Frontal cortex (tissue), 4 donors: ENCODE results near the gene TEX19. TPM values are rescaled to one million over a fixed set of nuclear protein-coding genes. Genes with fewer than 3 reads are reported as not detected.
"Not testable (repeated sequence)": the region's sequence is repeated elsewhere in the genome, so short reads cannot be mapped to it uniquely, and the experiment has no call there.

Experiments
- DNase-seq, 2 donors: peaks; one replicate each; pipeline ENCODE4 v3.0.0; 2012; ENCODE audit warnings: low spot score in 2 of 2
- FAIRE-seq: peaks from 2 replicates; lab custom pipeline; 2012; peaks lifted over from hg19 to GRCh38; lab: Jason Lieb, UNC
- total RNA-seq: library from RNA; depleted of rRNA; stranded (reverse); fragments of >200 nt; gene quantifications from one replicate; pipeline ENCODE4 v1.2.3, GENCODE V29; 2014
- donor health status: control.
- donor health status: control.
- donor health status: control.

Gene TEX19
- total RNA-seq, 1 donor from 2014 or later, result not detected

DNA sequence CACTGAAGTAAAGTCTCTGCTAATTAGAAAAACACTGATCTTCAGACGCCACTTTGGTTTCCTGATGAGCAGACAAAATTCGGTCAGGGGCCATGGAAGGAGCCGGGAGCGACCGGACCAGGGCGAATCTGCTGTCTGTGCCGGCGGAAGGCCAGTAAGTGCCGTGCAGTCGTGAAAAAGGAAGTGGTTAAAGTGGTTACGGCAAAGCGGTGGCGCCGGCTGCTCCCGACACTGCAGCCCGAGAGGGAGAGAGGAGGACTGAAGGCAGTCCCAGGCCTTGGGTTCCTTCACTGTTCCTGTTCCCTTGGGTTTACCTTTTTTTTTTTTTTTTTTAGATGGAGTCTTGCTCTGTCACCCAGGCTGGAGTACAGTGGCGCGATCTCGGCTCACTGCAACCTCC, 41.8 kb downstream of the TEX19 start:
- DNase-seq, result peak in 1 of 2 donors; percentile 57

DNA sequence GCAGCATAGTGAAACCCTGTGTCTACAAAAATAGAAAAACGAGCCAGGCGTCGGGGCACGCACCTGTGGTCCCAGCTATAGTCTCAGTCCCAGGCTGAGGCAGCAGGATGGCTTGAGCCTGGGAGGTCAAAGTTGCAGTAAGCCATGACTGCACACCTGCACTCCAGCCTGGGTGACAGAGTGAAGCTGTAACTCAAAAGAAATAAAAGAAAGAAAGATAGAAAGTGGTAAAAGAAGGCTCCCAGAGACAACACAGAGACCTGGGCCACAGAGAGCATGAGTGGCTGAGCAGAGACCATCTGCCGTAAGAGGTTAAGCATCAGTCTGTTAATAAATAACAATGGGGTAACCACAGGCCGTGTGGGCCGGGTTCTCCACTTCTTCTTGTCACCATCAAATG, 43.8 kb downstream of the TEX19 start:
- FAIRE-seq (no peak), DNase-seq (no peak)

More for the DNA sequence above, 41.8 kb downstream of the TEX19 start:
- FAIRE-seq, result no peak

DNA sequence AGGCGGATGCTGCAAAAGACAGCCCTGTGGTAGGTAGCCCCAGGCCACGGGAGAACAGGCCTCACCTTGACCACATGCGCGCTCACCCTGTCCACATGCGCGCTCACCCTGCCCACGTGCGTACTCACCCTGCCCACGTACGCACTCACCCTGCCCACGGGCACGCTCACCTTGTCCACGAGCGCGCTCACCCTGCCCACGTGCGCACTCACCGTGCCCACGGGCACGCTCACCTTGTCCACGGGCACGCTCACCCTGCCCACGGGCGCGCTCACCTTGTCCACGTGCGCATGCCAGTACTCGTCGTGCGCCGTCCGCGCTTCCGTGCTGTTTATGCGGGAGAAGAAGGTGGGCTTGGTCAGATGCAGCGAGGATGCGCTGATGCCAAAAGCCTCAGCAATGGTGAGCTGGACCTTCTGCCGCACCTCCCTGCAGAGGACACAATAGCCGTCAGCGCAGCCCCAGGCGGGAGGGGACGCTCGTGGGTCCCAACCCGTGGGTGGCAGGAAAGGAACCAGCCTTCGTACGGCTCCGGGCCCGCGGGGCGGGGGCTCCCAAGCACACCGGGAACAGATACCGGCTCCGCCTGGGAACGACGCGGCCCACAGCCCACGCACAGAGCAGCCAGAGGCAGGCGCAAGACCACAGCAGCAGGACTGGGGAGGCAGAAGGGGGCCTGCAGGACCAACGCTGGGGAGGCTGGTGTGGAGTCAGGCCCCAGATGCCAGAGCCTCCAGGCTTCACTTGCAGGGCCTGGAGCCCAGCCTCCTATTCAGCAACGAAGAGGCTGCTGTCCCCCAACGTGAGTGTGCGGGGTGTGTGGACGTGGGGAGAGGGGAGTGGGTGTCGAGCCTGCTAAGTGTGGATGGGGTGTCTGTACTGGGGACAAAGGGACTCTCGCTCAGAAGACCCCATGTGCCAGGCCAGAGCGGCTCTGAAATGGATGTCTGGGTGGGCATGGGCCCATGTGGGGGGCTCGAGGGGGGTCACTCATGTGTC, 44.9 kb downstream of the TEX19 start:
- DNase-seq (no peak), FAIRE-seq (no peak)

DNA sequence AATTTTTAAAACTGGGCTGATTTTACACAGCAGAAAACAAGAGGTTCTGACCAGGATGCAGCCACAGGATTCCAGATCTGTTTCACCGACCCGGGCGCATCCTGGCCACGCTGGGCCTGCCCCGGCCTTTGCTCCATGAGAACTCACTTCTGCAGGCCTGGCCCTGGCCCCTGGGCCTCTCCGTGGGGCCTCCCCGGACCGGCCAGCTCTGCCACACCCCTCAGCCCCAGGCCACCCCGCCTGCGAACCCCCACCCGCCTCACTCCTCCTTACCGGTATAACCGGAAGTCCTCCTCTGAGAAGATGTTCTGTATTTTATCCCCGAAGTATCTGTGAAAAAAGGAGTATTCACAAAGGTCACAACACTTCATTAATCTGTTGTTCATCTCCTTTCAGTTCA, 46.0 kb downstream of the TEX19 start:
- DNase-seq, result no peak
- FAIRE-seq, result no peak

DNA sequence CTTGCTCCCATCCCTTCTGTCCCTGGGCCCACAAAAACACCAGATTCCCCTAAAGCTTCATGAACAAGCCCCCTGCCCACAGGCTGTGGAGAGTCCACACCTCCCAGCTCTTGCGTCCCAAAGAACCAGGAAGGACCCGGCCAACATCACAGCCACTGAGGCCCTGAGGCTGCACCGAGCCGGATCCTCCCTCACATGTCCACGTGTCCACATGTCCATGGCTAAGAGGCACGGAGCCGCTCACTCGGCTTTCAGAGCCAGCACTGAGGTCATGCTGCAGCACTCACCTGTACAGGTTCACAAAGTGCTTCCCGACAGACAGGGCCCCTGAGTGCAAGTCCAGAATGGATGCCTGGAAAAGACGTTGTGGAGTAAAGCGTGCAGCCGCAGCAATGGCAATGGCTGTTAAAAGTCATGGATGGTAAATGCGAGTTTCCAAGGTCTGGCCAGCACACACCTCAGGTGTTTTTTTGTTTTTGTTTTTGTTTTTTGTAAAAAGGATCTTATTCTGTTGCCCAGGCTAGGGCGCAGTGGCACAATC, 47.2 kb downstream of the TEX19 start:
- FAIRE-seq, result no peak
- DNase-seq, result no peak

DNA sequence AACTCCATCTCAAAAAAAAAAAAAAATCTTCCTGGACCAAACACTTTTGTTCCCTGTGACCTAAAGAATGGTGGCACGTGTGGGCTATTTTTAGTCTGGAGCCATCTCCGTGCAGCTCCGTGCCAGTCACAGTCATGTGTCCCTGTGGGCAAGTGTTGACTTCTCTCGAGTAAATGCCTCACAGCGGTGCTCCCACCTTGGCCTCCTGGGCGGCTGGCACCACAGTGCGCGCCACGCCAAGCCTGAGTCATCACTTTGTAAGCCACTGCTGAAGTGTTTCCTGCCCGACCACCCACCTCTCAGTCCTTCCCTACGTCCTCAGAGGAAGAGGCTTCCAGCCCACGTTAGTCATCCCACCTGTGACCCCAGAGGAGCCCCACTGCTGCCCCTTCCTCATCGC, 48.2 kb downstream of the TEX19 start:
- no peak for FAIRE-seq
- no peak for DNase-seq

DNA sequence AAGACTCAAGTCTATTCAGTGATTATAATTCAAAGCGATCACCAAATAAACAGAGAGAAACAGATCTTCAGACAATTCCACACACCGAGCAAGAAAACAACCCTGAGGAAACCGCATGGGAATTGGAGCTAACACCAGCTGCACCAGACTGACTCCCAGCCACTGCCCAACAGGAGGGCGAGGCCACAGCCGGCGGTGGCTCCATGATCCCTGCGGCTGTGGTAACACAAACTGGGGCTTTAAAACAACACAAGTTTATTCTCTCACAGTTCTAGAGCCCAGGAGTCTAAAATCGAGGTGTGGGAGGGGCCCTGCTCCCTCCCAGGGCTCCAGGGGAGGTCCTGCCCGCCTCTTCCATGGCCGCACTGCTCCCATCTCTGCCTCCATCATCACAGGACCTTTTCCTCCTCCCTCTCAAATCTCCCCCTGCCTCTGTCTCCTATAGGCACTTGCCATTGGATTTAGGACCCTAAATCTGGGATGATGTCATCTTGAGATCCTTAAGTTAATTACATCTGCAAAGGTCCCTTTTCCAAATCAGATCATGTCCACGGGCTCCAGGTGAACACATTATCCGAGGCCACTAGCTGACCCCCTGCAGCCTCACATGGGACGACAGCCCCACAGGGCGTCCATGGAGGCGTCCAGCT, 49.4 kb downstream of the TEX19 start:
- FAIRE-seq (no peak), DNase-seq (no peak)

DNA sequence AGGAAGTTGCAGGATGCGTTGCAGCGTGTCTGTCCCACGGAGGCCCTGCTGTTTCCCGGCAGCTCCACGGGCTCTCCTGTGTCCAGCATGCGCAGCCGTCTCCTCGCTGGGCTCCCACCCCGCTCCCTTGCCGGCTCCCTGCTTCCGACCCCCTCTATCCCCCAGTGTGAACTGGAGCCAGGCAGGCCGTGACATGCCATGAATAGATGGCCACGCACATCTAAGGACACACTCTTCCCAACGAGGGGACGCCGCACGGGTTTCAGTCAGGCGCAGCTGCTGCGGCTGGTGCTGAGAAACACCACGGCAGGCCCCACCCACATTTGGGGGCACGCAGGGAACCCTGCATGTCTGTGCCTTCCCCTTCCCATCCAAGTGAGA, 49.9 kb downstream of the TEX19 start:
- FAIRE-seq, result no peak

DNA sequence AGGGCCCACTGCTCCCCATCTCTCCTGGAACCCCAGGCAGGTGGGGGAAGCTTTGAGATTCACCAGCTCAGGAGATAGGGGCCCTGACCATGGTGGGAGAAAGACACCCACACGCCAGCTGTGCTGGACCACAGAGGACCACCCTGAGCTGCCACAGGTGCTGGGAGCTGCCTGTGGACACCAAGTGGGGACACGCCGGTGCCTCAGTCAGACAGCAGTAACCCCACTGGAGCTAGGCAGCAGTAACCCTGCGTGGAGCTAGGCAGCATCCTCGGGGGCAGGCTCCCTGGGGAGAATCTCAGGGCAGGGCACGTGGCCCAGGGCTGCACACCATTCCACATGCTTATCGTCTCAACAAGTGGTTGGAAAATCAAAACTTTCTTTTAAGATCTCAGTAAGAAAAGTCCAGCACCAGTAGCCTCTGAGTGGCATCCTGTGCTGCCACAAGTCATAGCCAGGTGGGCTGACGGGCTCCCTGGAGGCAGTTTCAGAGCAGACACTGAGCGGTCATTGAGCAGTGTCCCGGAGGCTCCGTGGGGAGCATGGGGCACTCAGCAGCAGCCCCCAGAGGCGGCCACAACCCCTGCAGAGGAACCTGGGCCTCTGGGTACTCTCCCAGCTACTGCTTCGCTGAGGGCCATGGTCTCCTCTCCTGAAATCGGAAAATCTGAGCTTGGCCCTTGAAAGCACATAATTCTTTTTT, 51.1 kb downstream of the TEX19 start:
- DNase-seq (no peak), FAIRE-seq (no peak)

More for the DNA sequence above, 49.9 kb downstream of the TEX19 start:
- DNase-seq, result no peak

DNA sequence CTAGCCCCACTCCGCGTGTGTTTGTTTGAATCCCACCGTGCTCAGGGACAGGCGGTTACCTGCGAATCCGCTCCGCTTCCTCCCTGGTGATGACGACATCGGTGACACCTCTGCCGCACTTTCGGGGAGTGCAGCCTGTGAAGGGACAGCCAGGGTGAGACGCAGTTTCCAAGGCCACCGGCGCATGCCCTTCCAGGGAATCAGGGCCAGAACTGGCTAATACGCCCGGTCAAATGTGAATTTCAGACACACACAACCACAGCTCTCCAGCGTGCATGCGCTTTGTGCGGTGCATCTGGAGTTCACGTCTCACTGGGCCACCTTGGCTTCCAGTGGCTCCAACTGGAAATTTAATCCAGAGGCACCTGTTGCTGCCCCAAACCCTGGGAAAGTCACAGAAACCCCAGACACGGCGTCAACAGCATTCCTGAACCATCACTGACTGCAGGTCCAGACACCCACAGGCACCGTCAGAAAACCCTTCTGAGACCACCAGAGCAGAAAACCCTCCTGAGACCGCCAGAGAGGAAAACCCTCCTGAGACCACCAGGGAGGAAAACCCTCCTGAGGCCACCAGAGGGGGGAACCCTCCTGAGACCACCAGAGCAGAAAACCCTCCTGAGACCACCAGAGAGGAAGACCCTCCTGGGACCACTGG, 52.5 kb downstream of the TEX19 start:
- FAIRE-seq (no peak), DNase-seq (no peak)

DNA sequence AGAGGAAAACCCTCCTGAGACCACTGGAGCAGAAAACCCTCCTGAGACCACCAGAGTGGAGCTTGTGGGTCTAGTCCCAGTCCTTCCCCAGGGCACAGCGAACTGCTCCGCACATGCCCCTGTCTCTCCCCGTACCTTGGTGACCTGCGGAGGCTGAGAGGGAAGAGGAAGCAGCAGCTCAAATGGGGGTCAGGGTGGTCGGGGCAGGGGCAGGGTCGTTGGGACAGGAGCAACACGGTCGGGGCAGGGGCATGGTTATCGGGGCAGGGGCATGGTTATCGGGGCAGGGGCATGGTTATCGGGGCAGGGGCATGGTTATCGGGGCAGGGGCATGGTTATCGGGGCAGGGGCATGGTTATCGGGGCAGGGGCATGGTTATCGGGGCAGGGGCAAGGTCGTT, 53.0 kb downstream of the TEX19 start:
- DNase-seq, FAIRE-seq: not testable (repeated sequence)

DNA sequence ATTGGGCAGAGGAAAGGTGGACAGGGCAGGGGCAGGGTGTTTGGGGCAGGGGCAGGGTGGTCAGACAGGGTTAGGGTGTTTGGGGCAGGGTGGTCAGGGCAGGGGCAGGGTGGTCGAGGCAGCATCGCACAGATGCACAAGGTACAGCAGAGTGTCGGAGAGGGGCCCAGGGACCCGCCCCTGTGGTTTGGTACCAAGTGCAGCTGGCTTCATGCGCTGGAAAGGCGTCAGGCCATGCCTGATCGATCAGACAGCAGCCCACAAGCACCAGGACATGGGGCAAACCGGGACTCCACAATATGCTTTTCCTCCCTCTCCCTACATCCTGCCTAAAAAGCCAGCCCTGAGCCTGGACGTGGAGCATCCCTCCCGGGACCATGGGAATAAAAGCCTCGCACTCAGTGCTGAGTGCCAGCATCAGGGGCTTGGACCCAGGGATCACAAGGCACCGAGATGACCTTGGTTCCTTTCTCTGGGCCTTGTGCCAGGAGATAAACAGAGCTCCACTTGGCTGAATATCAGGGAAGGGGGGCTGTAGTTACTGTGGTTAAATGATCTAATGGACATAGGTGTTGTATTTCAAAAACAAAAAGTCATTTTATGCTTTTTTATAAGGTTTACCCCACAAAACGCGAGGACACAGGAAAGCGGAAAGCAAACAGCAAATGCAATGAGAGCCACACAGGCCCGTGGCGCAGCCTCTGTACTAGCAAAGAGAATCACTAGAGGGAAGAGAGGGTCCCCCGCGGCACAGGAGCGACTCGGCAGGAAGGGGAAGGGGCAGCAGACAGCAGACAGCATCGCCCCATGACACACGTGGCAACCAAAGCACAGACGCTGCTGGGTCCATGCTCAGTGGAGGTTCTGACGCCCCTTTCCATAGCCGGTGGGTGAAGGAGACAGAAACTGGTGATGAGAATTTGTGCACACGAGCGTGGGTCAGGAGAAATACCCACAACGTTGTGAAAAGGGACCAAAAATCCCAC, 53.8 kb downstream of the TEX19 start:
- DNase-seq (no peak), FAIRE-seq (no peak)

Other genes starting within 250 kb of the TEX19 start
- gene CCDC57, start 146.4 kb upstream of the TEX19 start, total RNA-seq, result 17.1 TPM
- 2.0 TPM for gene SLC16A3, start 130.2 kb upstream of the TEX19 start, total RNA-seq
- 22.8 TPM for gene CSNK1D, start 85.5 kb upstream of the TEX19 start, total RNA-seq
- not detected for gene CD7, start 41.6 kb upstream of the TEX19 start, total RNA-seq
- gene SECTM1, start 25.5 kb upstream of the TEX19 start, total RNA-seq, result 4.9 TPM
- not detected for gene UTS2R, start 12.5 kb downstream of the TEX19 start, total RNA-seq
- gene HEXD, start 59.1 kb downstream of the TEX19 start, total RNA-seq, result 14.3 TPM
- 15.9 TPM for gene OGFOD3, start 59.3 kb downstream of the TEX19 start, total RNA-seq
- 19.2 TPM for gene CYBC1, start 91.5 kb downstream of the TEX19 start, total RNA-seq
- 42.8 TPM for gene NARF, start 99.5 kb downstream of the TEX19 start, total RNA-seq
- gene FOXK2, start 160.5 kb downstream of the TEX19 start, total RNA-seq, result 40.8 TPM